PFSK-1 (cell line): Measurements from ENCODE around the gene RNU6-8.

Experiments used
- TAF1 ChIP-seq: IDR thresholded peaks from 2 replicates; pipeline ENCODE4 v1.6.1; 2012; ENCODE audit warnings: low read length, control low read depth, borderline replicate concordance; ENCODE audit not compliant: insufficient read depth
- TF ChIP-seq, protein P1 (sequence below), 2 experiments: IDR thresholded peaks; 2 replicates each; pipeline versions ENCODE4 v1.6.1 to v1.8.0; 2011 to 2012; ENCODE audit warnings: low read depth in 2 of 2, low read length in 2 of 2, control low read depth in 1 of 2, inconsistent platforms in 1 of 2, mild to moderate bottlenecking in 1 of 2, moderate library complexity in 1 of 2; ENCODE audit not compliant: insufficient read depth in 1 of 2

DNA sequence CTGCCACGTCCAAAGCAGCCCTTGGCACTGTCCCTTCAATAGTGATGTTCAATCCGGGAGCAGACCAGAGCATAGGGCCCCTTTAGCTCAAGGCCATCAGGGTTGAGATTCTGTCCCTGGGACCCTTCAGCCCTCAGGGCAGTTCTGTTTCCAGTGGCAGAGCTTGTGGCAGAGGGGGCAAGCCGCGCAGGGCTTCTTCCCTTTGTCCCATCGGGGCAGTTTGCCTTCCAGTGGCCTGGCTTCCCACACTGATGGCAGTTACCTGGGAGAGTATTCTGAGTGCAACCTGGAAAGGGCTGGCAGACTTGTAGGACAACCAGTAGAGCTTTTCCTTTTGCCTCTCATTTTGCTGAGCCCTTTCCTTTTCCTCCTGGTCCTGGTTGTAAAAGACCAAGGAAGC, 43.7 kb upstream of the RNU6-8 start:
- TF ChIP-seq, protein P1, sequence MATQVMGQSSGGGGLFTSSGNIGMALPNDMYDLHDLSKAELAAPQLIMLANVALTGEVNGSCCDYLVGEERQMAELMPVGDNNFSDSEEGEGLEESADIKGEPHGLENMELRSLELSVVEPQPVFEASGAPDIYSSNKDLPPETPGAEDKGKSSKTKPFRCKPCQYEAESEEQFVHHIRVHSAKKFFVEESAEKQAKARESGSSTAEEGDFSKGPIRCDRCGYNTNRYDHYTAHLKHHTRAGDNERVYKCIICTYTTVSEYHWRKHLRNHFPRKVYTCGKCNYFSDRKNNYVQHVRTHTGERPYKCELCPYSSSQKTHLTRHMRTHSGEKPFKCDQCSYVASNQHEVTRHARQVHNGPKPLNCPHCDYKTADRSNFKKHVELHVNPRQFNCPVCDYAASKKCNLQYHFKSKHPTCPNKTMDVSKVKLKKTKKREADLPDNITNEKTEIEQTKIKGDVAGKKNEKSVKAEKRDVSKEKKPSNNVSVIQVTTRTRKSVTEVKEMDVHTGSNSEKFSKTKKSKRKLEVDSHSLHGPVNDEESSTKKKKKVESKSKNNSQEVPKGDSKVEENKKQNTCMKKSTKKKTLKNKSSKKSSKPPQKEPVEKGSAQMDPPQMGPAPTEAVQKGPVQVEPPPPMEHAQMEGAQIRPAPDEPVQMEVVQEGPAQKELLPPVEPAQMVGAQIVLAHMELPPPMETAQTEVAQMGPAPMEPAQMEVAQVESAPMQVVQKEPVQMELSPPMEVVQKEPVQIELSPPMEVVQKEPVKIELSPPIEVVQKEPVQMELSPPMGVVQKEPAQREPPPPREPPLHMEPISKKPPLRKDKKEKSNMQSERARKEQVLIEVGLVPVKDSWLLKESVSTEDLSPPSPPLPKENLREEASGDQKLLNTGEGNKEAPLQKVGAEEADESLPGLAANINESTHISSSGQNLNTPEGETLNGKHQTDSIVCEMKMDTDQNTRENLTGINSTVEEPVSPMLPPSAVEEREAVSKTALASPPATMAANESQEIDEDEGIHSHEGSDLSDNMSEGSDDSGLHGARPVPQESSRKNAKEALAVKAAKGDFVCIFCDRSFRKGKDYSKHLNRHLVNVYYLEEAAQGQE (IDR thresholded peaks at IDR 0.05; ENCODE audit: insufficient read depth in 1 of 2, low read depth in 2 of 2, low read length in 2 of 2), result no peak
- TF ChIP-seq TAF1, result no peak
